GM12872 (cell line): ENCODE data around the gene RFNG.

Experiments used
- CTCF ChIP-seq: IDR thresholded peaks from 3 replicates; pipeline ENCODE4 v1.5.1; 2011; ENCODE audit warnings: low read depth, mild to moderate bottlenecking, low read length, moderate library complexity; ENCODE audit not compliant: insufficient read depth

Gene RFNG

GRCh38 chr17:82055023-82055964 is 3.7 kb upstream of the RFNG start:
- no peak for TF ChIP-seq CTCF

GRCh38 chr17:82054351-82055022 is 2.9 kb upstream of the RFNG start:
- TF ChIP-seq CTCF, result no peak

- no peak for TF ChIP-seq CTCF
Measured at GRCh38 chr17:82053556-82054263, 2.1 kb upstream of the RFNG start.

GRCh38 chr17:82053130-82053529 is 1.5 kb upstream of the RFNG start:
- TF ChIP-seq CTCF, result no peak

GRCh38 chr17:82052638-82053059 is 1.0 kb upstream of the RFNG start:
- no peak for TF ChIP-seq CTCF

- TF ChIP-seq CTCF, result no peak
Measured at GRCh38 chr17:82050761-82051641, 610 bp downstream of the RFNG start.
